HG02678 (cell line): ENCODE data around the gene C2CD2L.
"Not testable (repeated sequence)": the region's sequence is repeated elsewhere in the genome, so short reads cannot be mapped to it uniquely, and the experiment has no call there.

ENCODE experiments used
- ATAC-seq: cut with Tn5 transposase; IDR thresholded peaks from one replicate; pipeline ENCODE4 v1.9.1; 2021; ENCODE audit warnings: mild to moderate bottlenecking, moderate library complexity; ENCODE audit not compliant: unreplicated experiment

The C2CD2L gene

DNA sequence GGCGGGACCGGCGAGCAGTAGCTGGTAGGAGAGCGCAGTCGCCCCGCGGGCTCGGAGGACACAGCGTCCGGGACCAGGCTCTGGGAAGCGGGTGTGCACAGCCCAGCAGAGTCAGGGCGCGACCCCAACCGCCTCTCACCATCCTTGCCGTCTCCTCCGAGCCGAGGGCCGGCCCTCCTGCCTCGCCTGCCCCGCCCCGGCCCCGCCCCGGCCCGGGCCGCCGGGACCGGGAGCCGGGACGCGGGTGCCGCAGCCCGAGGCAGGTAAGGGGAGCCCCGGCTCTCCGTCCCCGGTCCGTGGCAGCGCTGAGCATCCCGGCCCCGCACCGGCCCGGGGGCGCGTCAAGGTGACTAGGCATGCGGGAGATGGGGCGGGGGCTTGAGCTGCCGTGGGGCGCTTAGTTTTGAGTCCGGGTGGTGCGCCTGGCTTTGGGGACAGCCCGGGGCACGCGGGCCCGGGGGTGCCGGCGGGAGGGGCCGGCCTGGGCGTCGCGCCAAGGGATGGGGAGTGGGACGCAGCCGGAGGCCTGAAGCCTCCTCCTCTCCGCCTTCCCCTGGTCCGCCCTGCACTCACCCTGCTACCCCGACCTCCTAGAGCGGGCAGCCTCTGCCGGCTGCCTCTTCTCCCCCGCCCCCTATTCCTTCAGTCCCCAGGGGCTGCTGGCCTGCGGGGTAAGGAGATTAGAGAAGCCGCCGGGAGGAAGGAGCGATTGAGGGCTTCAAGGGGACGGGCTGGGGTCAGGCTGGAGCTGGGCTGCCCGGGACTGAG is 42.1 kb downstream of the C2CD2L start, which contains the start of gene ABCG4:
ABCG4 (plus strand) TSS at position 35 of the 768 bp plus-strand sequence. CDS start 914 bp downstream, outside the sequence.
- no peak for ATAC-seq

DNA sequence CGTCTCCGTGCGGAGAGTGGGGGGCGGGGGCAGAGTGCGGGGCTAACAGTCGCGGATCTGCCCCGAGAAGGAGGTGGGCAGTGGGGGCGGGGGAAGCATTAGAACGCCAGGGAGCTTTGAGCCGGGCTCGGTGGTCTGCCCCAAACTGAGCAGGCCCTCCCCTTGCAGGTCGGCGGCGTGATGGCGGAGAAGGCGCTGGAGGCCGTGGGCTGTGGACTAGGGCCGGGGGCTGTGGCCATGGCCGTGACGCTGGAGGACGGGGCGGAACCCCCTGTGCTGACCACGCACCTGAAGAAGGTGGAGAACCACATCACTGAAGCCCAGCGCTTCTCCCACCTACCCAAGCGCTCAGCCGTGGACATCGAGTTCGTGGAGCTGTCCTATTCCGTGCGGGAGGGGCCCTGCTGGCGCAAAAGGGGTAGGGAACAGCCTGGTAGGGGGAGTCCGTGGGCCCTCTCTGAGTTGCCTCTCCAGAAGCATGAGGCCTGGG is 42.7 kb downstream of the C2CD2L start:
- ATAC-seq: no peak

DNA sequence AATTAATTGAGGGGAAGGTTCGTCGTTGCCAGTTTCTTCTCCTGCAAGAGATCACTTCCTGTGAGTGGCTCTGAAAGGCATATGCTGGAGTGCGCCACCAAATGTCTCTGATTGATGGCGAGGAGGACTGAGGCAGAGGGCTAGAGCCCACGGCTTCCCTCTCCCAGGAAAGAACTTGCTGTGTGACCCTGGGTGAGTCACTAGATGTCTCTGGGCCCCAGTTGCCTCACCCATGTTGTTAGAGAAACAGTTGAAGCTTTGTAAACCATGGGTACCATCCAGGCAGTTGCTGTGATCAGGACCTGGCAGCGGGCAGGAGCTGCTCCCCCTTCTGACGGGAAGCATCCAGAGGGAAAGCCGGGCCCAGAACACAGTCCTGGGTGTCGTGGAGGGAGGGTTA is 44.9 kb downstream of the C2CD2L start:
- no peak for ATAC-seq

DNA sequence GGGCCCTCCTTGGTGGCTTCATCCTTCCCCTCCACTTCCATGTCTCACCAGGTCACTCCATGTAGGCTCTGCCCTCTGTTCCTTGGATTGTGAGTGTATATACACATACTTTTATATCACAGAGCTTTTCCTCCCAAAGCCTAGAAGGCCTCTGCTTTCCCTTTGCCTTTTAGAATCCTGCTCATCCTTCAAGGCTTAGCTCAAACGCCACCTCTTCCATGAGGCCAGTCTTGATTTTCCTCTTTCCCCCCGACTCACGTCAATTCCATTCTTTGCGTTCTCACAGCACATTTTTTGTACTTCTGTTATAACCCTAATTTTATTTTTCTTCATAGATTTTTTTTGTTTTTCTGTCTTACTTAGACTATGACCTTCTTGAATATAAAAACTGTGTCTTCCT is 45.5 kb downstream of the C2CD2L start:
- ATAC-seq: no peak

DNA sequence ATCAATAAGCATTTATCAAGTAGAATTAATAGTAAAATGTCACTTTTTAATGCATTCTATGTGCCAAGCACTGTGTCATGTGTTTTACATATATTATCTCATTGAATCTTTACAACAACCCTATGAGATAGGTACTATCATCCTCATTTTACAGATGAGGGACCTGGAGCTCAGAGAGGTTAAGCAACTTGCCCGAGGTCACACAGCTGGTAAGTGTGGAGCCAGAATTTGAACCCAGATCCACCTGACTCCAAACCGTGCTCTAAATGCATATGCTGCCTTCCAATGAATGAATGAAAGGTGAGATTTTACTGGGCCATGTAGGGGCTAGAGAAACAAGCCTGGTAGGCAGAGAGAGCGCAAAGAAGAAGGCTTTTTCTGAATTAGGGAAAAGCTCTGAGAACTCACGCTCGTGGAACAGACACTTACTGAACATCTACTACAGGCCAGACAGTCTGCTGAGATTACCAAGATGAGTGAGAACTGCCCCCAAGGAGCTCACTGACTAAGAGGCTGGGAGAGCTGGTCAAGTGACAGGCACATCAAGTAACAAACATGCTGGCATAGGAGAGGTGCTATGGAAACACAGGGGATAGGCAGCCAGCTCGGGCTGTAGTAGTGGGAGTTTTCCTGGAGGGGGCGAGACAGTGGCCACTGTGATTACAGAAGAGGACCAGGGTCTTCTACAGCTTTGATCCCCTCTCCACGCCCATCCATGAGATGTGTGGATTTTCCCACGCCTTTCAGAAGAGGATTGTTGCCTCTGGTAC is 46.1 kb downstream of the C2CD2L start:
- no peak for ATAC-seq

DNA sequence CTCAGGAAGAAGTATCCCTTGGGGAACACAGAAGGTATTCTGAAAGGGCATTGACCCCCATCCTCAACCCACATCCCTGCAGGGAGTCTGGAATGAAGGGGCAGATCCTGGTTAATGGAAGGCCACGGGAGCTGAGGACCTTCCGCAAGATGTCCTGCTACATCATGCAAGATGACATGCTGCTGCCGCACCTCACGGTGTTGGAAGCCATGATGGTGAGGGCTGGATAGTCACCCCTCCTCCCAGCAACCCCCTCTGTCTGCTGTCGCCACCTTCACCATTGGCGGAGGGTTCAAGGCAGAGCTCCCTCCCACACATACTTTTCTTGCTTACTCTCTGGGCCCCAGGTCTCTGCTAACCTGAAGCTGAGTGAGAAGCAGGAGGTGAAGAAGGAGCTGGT is 47.0 kb downstream of the C2CD2L start:
- no peak for ATAC-seq

DNA sequence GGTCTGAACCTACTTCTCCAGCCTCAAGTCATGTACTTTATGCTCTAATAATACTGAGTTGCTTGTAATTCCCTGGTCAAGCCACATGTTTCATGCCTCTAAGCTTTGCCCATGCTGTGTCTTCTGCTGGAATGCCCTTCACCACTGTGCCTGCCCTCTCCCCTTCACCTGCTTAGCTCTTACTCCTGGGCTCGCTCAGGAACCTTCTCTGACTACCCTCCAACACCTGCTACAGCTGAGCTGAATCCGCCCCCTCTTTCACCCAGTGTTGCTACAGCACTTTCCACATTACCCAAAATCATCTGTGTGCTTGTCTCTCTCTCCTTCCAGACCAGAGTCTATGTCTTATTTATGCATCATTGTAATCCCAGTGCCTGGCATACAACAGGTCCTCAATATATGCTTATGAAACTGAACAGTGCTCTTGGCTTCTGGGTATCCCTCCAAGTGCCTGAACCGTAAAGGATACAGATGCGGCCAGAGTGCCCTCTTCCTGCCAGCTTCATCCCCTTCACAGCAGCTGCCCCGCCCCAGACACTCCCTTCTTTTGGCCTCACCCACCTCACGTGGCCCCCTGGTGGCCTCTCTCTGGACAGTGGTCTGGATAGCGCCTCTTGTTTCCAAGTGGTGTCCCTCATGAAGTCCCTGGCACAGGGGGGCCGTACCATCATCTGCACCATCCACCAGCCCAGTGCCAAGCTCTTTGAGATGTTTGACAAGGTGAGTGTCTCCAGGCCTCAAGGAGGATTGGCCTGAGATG is 48.8 kb downstream of the C2CD2L start:
- no peak for ATAC-seq

DNA sequence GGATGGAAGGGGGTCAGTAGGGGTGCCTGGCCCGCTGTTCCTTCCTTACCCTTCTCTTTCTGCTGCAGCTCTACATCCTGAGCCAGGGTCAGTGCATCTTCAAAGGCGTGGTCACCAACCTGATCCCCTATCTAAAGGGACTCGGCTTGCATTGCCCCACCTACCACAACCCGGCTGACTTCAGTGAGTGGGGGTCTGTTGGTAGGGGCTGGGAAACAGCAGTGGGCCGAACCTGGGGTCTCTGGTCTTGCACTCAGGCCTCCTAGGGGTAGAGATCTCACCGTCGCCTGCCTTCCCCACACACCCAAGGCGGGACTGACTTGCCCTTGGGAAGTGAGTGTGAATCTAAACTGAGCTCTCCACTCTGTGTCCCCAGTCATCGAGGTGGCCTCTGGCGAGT is 49.4 kb downstream of the C2CD2L start:
- no peak for ATAC-seq

DNA sequence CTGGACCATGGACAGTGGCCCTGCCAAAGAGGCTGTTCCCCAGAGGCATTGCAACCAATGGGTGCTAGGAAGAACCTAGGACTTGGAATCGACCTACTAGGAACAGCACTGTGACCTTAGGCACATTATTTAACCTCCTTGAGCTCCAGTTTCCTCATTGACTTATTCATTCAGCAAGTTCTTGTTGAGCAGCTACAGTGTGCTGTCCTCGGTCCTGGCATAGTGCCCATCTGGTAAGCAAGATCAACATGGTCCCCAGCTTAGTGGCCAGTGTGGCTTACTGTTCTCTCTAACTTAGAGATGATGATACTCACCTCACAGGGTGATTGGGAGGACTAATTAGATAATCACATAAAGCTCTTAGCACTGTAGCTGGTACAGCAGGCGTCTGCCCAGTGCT is 49.9 kb downstream of the C2CD2L start:
- ATAC-seq: no peak

DNA sequence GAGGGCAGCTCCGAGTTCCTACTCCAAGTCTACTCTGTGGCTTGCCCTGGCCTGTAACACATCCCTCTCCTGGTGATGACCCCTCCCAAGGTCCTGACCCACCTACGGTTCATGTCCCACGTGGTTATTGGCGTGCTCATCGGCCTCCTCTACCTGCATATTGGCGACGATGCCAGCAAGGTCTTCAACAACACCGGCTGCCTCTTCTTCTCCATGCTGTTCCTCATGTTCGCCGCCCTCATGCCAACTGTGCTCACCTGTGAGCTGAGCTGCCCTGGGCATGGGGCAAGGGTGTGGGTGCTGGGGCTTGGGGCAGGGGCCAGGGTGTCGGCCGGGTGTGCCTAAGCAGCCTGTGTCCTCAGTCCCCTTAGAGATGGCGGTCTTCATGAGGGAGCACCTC is 51.3 kb downstream of the C2CD2L start:
- no peak for ATAC-seq

DNA sequence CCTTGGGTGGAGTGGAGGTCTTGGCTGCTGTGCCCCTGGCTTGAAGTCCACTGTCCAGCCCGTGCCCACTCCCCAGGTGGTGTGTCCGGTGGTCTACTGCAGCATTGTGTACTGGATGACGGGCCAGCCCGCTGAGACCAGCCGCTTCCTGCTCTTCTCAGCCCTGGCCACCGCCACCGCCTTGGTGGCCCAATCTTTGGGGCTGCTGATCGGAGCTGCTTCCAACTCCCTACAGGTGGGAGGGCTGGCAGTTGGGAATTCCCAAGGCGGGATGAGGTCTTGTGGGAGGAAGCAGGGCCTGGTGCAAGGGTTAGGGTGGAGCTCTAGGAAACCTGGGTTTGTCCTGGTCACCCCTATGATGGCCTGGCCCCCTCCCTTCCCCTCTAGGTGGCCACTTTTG is 53.0 kb downstream of the C2CD2L start:
- no peak for ATAC-seq

DNA sequence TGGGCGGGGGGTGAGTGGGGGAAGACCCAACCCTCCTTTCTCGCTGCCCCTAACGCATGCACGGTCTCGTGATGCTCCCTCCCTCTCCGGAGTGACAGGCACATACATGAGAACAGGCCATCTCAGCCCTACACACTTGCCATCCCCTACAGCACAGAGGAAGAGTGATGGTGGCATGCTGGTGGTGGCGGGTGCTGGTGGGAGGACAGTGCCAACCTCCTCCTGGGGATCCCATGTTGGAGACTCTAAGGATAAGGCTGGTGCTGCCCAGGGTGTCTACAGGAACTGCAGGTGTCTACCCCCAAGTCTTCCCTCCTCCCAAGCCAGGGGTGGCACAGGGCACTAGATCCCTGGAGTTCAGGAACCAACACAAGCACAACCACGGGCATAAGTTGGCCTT is 54.7 kb downstream of the C2CD2L start:
- ATAC-seq: no peak

DNA sequence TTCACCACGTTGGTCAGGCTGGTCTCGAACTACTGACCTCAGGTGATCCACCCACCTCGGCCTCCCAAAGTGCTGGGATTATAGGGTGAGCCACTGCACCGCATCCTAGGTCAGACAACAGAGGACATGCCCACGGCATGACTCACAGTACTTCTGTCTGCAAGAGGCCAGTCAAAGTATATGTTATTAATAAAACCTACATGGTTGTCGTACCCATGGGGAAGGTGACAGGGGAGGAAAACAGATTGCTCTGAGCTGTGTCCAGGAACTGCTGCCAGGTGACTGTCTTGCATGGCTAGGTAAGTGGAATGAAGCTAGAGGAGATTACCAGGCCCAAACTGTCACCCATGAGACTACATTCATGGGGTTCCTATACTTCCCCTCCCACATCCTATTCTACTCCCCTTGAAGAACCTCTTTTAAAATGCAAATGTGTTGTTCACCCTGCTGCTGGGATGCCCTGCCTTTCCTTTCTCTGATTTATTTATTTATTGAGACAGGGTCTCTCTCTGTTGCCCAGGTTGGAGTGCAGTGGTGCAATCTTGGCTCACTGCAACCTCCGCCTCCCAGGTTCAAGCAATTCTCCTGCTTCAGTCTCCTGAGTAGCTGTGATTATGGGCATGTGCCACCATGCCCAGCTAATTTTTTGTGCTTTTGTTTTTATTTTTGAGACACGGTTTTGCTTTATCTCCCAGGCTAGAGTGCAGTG is 59.4 kb downstream of the C2CD2L start:
- ATAC-seq: no peak

DNA sequence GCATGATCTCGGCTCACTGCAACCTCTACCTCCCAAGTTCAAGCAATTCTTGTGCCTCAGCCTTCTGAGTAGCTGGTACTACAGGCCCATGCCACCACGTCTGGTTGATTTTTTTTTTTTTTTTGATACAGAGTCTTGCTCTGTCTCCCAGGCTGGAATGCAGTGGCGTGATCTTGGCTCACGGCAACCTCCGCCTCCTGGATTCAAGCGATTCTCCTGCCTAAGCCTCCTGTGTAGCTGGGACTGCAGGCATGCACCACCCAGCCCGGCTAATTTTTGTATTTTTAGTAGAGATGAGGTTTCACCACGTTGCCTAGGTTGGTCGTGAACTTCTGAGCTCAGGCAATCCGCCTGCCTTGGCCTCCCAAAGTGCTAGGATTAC is 59.9 kb downstream of the C2CD2L start:
- not testable (repeated sequence) for ATAC-seq

DNA sequence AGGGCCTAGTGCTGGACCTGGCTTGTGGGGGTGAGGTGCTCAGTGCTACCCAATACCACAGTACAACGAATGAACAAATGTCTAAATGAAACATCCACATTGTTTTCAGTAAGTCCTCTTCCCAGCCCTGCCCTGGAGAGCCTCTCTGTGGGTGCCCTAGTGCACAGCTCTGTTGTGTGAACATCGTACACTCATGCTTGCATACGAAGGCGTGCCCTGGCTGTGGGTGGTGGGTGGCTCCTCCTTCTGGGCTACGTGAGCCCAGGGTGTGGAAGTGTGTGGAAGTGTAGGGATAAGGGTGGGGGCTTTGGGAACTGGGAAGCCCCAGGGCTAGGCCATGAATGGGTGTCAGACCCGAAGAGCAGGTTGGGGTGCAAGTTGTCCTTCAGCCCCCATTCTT is 60.8 kb downstream of the C2CD2L start:
- no peak for ATAC-seq
